CD4-positive, alpha-beta T cell treated with Interleukin-1 beta for 1 hour (primary cell): ENCODE measurements around the gene CTBP1.

Experiments
- DNase-seq, 2 donors: peaks; one replicate each; pipeline ENCODE4 v3.0.0-alpha.2; 2020 to 2022

CTBP1 gene

DNA sequence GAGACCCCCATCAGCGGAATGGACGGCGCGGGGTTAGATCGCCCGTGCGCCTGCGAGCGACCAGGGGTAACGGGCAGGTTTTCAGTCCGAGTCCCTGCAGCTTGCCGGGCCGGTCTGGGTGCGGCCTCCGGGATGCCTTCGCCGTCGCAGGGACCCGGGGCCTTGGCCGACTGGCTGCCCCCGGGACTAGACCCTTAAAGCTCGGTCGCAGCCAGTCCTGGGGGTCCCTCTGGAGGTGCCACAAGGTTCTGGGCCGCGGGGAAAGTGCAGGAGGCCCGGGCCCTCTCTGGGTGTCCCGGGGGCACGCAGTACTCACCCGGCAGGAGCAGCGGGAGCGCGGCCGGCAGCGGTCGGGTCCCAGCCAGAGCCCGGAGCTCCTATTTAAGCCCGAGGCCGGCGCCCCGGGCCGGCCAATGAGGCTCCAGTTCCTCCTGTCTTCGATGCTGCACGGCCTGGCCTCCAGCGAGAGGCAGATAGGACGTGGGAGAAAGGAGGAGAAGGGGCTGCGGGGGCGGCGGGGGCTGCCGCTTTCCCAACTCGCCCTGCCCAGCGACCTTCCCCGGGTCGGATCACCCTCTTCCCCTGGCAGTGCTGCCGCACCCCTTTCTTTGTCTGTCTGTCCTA lies 76.6 kb downstream of the CTBP1 start, which contains the start of gene SPON2:
Gene SPON2 (minus strand): TSS at position 356 of the 624 bp plus-strand sequence.
- no peak for DNase-seq

DNA sequence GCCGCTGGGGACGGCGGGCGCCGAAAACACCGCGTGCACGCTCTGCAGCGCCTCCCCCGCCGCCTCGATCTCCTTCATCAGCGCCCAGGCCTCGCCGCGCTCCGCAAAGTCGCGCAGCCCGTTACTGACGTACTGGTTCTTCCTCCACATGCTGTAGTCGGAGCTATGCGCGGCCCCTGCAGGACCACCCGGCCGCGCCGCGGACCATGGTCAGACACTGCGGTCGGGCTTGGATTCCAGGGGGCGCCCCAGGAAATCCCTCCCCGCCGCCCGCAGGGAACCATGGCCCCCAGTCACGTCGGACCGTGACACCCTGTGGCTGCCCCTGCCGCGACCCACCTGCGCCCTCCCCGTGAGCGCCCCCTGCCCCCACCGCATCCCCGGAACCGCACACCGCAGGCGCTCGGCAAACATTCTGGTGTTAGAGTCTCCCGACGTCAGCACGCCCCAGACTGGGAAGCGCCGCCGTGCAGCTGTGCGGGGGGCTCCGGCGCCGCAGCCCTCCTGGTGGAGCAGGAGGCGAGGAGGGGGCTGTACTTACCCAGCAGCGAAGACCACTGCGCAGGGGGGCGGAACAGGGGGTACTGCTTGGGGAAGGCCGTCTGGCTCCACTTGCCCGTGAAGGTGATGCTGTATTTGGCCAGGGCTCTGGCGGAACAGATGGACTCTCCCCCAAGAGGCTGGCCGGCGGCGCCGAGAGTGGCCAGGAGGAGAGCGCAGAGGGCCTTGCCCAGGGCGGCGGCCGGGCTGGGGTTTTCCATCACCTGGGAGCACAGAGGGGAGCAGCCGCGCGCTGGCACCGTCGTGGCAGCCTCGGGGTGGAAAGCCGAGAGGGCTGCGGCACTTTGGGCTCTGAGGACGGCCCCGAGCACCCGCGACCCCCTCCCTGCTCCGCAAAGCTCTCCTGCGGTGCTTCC lies 77.4 kb downstream of the CTBP1 start:
- DNase-seq = peak; percentile 60 to 63

DNA sequence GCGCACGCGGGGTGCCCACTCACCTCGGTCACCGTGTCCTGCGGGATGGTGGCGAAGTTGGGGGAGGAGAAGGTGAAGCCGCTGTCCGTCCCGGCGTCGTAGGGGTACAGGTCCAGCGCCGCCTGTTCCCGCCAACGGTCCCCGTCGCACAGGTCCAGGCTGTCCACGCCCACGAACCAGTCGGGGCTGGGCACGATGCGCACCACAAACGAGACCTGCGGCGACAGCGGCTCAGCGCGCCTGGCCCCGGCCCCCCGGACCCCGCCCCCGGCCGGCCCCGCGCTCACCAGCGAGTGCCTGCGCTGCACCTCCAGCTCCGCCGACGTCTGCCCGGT lies 78.0 kb downstream of the CTBP1 start:
- DNase-seq = no peak

DNA sequence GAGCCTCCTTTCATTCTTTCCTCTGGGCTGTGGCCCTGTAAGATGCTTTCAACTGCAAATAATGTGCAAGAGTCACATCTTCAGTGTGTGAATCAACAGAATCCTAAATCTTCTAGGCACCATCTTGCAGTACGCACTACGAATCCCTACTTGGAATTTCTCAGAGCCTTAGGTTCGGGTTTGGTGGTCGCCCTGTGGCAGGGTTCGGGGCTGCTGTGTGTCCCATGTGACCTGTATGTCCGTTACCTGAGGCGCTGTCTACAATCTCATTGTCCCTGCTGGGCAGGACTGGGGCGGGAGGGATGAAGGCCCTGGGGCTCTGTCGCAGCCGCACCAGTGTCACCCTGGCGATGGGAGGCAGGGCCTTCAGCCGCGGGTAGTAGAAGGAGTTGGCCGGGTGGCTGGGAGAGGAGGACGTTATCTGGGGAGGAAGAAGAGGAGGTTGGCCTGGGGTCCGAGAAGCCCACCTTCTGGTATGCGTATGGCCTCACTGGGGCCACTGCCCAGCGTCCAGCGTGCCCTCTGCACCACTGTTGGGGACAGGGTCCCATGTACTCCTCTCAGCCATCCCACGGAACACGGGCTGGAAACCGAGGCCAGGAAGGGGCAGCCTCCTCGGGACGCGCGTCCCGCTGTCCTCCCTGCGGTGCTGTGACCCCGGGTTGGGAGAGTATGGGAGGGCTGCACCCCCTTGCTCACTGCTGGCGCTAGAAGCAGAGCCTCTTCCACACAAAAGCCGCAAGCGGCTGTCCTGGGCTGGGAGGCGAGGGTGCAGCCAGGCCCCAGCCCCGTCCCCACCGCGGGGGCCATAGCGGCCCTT lies 78.6 kb downstream of the CTBP1 start:
- no peak for DNase-seq

DNA sequence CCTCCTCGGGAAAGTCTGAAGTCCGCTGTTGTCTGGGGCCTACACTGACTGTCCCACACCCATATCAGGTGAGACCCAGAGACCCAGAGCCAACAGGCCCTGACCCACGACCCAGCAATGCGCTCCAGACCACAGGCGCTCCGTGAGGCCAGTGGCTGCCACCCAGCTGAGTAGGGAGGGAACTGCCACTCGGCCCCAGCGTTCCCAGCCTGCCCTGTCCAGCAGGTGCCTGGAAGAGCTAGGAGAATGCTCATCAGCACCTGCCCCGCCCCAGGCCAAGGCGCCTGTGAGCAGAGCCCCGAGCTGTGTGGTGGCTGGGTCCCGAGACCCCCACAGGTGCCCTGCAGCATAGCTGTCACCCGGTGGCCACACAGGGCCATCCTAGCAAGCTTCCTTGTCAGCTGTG lies 79.2 kb downstream of the CTBP1 start:
- DNase-seq = no peak

DNA sequence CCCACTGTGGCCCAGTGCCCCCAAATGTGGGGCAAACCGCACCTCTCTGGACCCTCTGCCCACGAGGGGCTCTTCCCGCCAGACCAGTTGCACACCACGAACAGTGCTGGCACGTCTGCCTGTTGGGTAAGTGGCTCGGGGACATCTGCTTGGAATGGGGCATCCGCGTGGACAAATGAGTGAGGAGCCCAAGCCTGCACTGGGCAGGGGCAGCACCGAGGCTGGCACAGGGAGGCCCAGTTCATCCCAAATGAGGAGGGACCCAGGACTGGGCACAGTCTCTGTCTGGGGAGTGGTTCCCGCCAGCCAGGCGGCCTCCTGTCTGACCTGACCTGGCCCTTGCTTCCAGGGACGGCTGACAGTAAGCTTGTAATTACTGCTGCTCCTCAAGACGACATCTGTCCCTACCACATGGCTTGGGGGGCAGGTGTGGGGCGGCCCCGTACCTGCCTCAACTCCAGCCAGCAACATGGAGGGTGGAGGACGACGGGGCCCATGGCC lies 79.7 kb downstream of the CTBP1 start:
- DNase-seq = no peak

DNA sequence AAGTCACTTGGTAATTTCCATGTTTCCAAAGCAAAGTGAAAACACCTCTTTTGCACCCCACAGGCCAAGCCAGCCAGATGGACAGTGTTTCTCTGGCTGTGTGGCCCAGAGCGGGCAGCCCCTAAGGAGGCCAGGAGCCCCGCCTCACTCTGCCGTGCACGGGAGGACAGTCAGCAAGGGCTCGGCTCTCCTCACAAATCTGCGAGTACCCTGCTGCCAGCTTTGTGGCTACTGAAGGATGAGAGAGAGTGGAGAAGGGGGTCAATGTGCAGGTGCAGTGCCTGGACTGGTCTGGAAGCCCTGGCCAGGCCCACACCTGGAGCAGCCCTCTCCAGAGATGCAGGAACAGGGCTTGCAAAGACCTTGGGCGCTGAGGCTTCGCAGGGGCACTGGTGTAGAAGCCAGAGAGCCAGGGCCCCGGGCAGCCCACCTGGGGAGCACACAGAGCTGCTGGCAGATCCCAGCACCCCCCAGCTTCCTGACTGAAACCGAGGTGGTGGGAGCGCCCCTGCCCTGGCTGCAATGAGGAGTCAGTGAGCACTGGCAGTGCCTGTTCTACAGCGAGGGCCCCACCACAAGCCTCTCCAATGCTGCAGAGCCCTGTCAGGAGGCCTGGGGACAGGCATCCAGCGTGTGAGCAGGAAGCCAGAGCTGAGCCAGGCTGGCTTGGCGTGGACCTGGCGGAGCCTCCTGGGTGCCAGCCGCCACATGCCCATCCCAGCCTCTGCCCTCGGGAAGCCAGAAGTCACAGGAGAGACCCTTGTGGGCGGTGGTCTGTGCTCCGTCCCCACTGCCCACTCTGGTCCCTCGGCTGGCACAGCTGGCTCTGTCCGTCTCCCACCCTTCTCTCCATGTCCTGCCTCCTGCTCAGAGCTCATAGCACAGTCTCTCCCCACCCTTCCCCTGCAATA lies 80.5 kb downstream of the CTBP1 start:
- DNase-seq = no peak

DNA sequence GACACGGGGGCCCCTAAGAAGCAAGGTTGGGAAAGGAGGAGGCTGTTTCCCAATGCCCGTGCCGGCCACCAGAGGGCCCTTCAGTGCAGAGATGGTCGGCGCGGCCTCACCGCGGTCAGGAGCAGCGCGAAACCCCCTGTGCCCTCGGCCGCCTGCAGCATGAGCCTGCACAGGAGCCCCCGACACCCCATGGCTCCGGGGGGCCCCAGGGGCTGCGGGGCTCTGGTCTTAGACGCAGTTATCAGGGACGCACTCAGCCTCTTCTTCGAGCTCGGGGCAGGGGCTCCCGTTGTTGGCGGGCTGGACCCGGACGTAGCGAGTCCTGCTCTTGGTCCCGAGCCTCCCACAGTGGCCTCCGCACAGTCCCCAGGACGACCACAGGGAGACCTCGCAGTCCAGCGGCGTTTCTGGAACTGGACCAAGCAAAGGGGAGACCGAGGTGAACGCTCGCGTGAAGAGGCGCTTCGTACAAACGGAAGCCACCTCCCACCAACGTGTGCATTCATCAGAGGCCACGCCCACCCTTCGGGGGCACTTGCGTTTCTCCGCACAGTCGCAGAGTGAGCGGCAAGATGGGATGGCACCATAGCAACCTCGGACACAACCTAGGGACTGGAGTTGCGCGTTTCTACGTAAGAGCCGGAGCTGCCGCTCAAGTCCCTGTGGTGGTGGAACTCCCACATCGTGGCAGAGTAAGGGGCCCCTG lies 81.5 kb downstream of the CTBP1 start:
- DNase-seq = peak; percentile 91 to 95

DNA sequence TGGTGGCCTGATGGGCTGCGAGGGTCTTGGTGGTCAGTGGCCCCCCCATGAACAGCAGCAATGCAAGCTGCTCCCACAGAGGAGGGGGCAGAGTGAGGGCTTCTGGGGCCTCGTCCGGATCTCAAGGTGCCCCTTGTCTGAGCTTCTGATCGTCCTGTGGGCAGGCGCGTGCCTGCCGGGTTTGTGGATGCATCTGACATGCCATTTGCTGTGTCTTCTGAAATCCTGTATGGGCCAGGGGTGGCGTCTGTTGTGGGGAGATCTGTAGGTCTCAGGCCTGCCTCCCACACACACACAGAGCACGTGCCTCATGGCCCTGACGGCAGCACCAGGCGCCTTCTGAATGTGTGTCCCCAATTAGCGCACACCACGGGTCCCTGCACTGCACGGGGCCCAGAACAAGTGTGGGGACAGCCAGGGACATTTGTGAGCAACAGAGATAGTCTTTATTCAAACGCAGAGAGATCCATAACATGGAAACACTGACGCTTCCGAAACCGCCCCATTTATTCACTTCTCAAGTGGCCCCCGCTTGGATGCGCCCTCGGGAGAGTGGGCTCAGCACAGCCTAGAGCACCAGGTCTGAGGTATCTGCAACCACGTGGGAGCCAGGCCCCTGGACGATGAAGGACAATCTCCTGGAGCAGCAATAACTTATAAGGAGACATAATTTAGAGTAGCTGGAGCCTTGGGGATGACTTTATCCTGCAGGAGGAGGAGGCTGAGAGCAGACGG lies 82.3 kb downstream of the CTBP1 start:
- DNase-seq = no peak

DNA sequence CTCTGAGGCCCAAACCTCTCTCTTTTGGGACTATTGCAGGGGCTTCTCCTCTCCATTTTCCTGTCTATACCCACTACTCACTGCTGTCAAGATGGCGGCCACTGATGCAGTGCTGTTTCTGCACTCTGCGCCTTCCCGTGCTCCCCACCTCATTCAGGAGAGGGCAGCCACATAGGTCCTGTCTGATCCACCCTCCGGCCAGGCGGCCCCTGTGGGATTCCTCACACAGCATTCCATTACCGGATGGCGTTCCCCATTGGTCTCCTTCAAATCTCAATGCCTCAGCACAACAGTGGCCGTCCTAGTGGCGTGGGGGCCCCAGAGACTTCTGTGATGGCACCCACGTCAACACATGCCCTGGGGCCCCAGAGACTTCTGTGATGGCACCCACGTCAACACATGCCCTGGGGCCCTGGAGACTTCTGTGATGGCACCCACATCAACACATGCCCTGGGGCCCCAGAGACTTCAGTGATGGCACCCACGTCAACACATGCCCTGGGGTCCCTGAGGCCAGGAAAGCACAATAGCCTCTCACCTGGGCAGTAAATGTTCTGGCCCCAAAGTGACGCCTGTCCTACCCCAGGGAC lies 83.9 kb downstream of the CTBP1 start:
- DNase-seq = no peak

DNA sequence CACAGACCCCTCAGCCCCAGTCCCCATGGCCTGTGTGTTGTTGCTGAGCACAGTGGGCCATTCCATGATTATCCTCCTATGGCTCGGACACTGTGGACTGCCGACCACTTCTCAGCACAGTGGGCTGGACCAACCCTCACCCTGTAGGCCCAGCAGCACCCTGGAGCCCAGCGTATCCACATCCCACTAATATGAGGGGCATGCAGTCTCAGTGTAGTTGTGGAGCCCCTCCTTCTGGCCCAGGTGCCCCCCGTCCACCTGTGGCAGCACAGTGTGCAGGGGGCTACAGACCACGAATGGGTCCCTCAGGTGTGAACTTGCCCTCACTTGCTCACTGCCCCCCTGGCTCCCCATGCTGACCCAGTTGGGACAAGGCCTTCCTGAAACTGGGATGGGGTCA lies 84.5 kb downstream of the CTBP1 start:
- DNase-seq = no peak

DNA sequence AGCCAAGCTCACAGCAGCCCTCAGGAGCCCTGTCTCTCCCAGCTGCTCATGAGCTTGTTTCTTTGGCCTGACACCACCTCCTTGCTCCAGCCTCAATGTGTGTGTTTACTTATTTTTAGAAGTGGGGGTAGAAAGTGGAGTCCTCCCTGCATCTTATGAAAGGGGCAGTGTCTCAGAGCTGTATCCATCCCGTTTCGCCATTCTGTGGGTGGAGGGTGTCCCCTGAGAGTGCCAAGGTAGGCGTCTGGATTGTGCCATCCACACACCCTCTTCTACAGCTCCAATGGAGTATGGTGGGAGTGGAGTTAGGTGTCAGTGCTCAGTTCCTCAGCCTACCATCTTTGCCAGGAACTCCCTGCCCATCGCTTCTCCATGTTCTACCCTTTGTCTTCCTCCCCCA lies 84.9 kb downstream of the CTBP1 start:
- DNase-seq = no peak
